Esophagus muscularis mucosa (tissue), 4 donors: ENCODE measurements around the gene IL17RD. TPM values are rescaled to one million over a fixed set of nuclear protein-coding genes. Genes with fewer than 3 reads are reported as not detected.

Experiments used
- DNase-seq: peaks from one replicate; pipeline ENCODE4 v3.0.0-alpha.2; 2017; ENCODE audit errors: extremely low spot score
- H3K27ac ChIP-seq, 4 donors: fragments of 200-600 bp; sonication (generic); replicated peaks in 1 of 4; 1 replicate in 3 of 4; 2 replicates in 1 of 4; pipeline ENCODE4 v1.5.1; 2016 to 2019; ENCODE audit warnings: mild to moderate bottlenecking in 1 of 4
- H3K27me3 ChIP-seq, 4 donors: fragments of 200-600 bp; sonication (generic); one replicate each; pipeline versions ENCODE4 v1.5.1 to v1.6.0; 2016 to 2019
- H3K36me3 ChIP-seq, 4 donors: fragments of 200-600 bp; sonication (generic); one replicate each; pipeline ENCODE4 v1.5.1; 2016 to 2019
- H3K4me1 ChIP-seq, 4 donors: fragments of 200-600 bp; sonication (generic); one replicate each; pipeline ENCODE4 v1.5.1; 2016 to 2019
- H3K4me3 ChIP-seq, 4 donors: fragments of 200-600 bp; sonication (generic); 1 replicate in 2 of 4; 2 replicates in 2 of 4; pipeline ENCODE4 v1.5.1; 2016 to 2019; ENCODE audit warnings: mild to moderate bottlenecking in 4 of 4, moderate library complexity in 1 of 4
- H3K9me3 ChIP-seq, 4 donors: fragments of 200-600 bp; sonication (generic); 1 replicate in 3 of 4; 2 replicates in 1 of 4; pipeline ENCODE4 v1.5.1; 2016 to 2019
- EP300 ChIP-seq: sonication (generic); formaldehyde crosslinking; IDR thresholded peaks from one replicate; pipeline ENCODE4 v1.6.1; 2017; ENCODE audit warnings: antibody characterized with exemption
- POLR2A ChIP-seq: fragments of 450-650 bp; IDR thresholded peaks from one replicate; pipeline ENCODE4 v1.6.1; 2017; ENCODE audit warnings: antibody characterized with exemption, moderate library complexity, mild to moderate bottlenecking, low read depth
- POLR2AphosphoS5 ChIP-seq, 2 donors: sonication (generic); formaldehyde crosslinking; IDR thresholded peaks; one replicate each; pipeline ENCODE4 v1.6.1; 2017; ENCODE audit warnings: antibody characterized with exemption in 2 of 2
- WGBS: methylation state at CpG from one replicate; pipeline ENCODE4 v1.1.5; 2018; 5-methylcytosine and 5-hydroxymethylcytosine counted together
- intact Hi-C: fragments of 100-400 bp; cut with DNase I; formaldehyde crosslinking; loops from one replicate; pipeline ENCODE4 v1.15.1; 2023
- total RNA-seq, 4 donors: library from RNA; depleted of rRNA; stranded (reverse); fragments of >200 nt; gene quantifications; one replicate each; pipeline versions ENCODE4 v1.1.0 to v1.2.1, GENCODE V29; 2016
- TF ChIP-seq, protein P1 (sequence below), 3 experiments: fragments of 200-600 bp in 2 of 3; fragments of 450-650 bp in 1 of 3; sonication (generic) in 2 of 3; IDR thresholded peaks; one replicate each; pipeline ENCODE4 v1.5.1; 2017 to 2019; ENCODE audit warnings: antibody characterized with exemption in 3 of 3, mild to moderate bottlenecking in 2 of 3, moderate library complexity in 1 of 3

IL17RD gene
- 10 to 100 TPM in 2 of 4 donors, 1 to 10 TPM in 2; 6.1 to 13.2 (median 9.5) TPM for total RNA-seq

- intact Hi-C loops: loop anchor here (5.0 to 10.0 kb wide), 2 partner anchors 63 to 170 kb away; no protein-coding TSS in a partner anchor
- Histone ChIP-seq H3K4me3 (peak within 1 kb of the TSS; percentile 73 to 86 (median 80)), H3K4me1 (peaks cover 17 to 60% (median 54%) of the 10 kb centered on the region in 4 donors), H3K27ac (peak within 1 kb of the TSS; percentile 61 to 81 (median 68)), H3K9me3 (no peaks in the 10 kb centered on the region), H3K27me3 (no peaks in the 10 kb centered on the region), H3K36me3 (no peaks in the 10 kb centered on the region)
- no peak for DNase-seq
- WGBS: 0% methylated on average over 24 of the region's 98 CpGs
- TF ChIP-seq POLR2AphosphoS5 (IDR thresholded peaks at IDR 0.05): peak in 1 of 2 donors; percentile 14
- TF ChIP-seq, protein P1, sequence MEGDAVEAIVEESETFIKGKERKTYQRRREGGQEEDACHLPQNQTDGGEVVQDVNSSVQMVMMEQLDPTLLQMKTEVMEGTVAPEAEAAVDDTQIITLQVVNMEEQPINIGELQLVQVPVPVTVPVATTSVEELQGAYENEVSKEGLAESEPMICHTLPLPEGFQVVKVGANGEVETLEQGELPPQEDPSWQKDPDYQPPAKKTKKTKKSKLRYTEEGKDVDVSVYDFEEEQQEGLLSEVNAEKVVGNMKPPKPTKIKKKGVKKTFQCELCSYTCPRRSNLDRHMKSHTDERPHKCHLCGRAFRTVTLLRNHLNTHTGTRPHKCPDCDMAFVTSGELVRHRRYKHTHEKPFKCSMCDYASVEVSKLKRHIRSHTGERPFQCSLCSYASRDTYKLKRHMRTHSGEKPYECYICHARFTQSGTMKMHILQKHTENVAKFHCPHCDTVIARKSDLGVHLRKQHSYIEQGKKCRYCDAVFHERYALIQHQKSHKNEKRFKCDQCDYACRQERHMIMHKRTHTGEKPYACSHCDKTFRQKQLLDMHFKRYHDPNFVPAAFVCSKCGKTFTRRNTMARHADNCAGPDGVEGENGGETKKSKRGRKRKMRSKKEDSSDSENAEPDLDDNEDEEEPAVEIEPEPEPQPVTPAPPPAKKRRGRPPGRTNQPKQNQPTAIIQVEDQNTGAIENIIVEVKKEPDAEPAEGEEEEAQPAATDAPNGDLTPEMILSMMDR (IDR thresholded peaks at IDR 0.05): no peak
These were observed at the start of gene IL17RD for GRCh38 chr3:57164657-57165573. Gene IL17RD (minus strand): TSS chr3:57165353. CDS start chr3:57165286, 67 bp downstream.

- WGBS: 89% methylated on average over 2 of the region's 2 CpGs
- no peak overlapping the region for H3K4me3 ChIP-seq
- intact Hi-C loops: no loop called here
- H3K27me3 ChIP-seq: no peaks in the 10 kb centered on the region
- H3K36me3 ChIP-seq: no peaks in the 10 kb centered on the region
- no peaks in the 10 kb centered on the region for H3K9me3 ChIP-seq
- no peak overlapping the region for H3K27ac ChIP-seq
- no peaks in the 10 kb centered on the region for H3K4me1 ChIP-seq
- TF ChIP-seq, protein P1 (IDR thresholded peaks at IDR 0.05): no peak
- TF ChIP-seq POLR2A: no peak
- TF ChIP-seq EP300: no peak
- TF ChIP-seq POLR2AphosphoS5 (IDR thresholded peaks at IDR 0.05): no peak
- no peak for DNase-seq
These were observed 41.3 kb upstream of the IL17RD start for GRCh38 chr3:57206423-57206822.

GRCh38 chr3:57199895-57200297, 34.7 kb upstream of the IL17RD start, which contains the start of gene HESX1:
Gene HESX1 (minus strand): TSS chr3:57199978. CDS start chr3:57199918, 60 bp downstream.
- Histone ChIP-seq H3K4me3 (no peak within 1 kb of the TSS), H3K9me3 (no peaks in the 10 kb centered on the region), H3K27me3 (peaks cover 0 to 11% (median 1%) of the 10 kb centered on the region in 4 donors), H3K27ac (no peak within 1 kb of the TSS), H3K4me1 (no peaks in the 10 kb centered on the region), H3K36me3 (no peaks in the 10 kb centered on the region)
- intact Hi-C loops: no loop called here
- no peak for DNase-seq
- WGBS: 51% methylated on average over 3 of the region's 4 CpGs
- TF ChIP-seq POLR2AphosphoS5 (IDR thresholded peaks at IDR 0.05): no peak
- TF ChIP-seq, protein P1 (IDR thresholded peaks at IDR 0.05): no peak
- TF ChIP-seq POLR2A: no peak
- TF ChIP-seq EP300: no peak

GRCh38 chr3:57194641-57195040, 29.5 kb upstream of the IL17RD start:
- Histone ChIP-seq H3K27ac (no peak overlapping the region), H3K27me3 (peaks cover 0 to 11% (median 4%) of the 10 kb centered on the region in 4 donors), H3K9me3 (no peaks in the 10 kb centered on the region), H3K4me3 (no peak overlapping the region), H3K4me1 (no peaks in the 10 kb centered on the region), H3K36me3 (no peaks in the 10 kb centered on the region)
- intact Hi-C loops: no loop called here
- TF ChIP-seq POLR2A (no peak), POLR2AphosphoS5 (IDR thresholded peaks at IDR 0.05) (no peak), EP300 (no peak)
- TF ChIP-seq, protein P1 (IDR thresholded peaks at IDR 0.05): no peak
- 99% methylated on average over 4 of the region's 4 CpGs for WGBS
- no peak for DNase-seq
